Measurements from ENCODE around the gene TMEM247. TPM values are rescaled to one million over a fixed set of nuclear protein-coding genes. Genes with fewer than 3 reads are reported as not detected.
"Not testable (repeated sequence)": the region's sequence is repeated elsewhere in the genome, so short reads cannot be mapped to it uniquely, and the experiment has no call there.

TMEM247 gene
- total RNA-seq, 1 experiment from 2014 or later, result not detected

GRCh38 chr2:46449700-46450099 lies 29.7 kb upstream of the TMEM247 start:
- in situ Hi-C loops (cut with HindIII; ENCODE audit: low pct_unique_long_range_greater_than_20kb, low sequenced_read_pairs), result loop anchor here (10.0 kb wide), 1 partner anchor 195 kb away; no protein-coding TSS in a partner anchor
- DNase-seq (ENCODE audit: low read depth, low spot score), result no peak

GRCh38 chr2:46451131-46451711 lies 28.1 kb upstream of the TMEM247 start:
- in situ Hi-C loops (cut with HindIII; ENCODE audit: low pct_unique_long_range_greater_than_20kb, low sequenced_read_pairs), result loop anchor here (10.0 kb wide), 1 partner anchor 196 kb away; no protein-coding TSS in a partner anchor
- no peak for DNase-seq (ENCODE audit: low read depth, low spot score)

GRCh38 chr2:46456789-46457188 lies 22.6 kb upstream of the TMEM247 start:
- in situ Hi-C loops (cut with HindIII; ENCODE audit: low pct_unique_long_range_greater_than_20kb, low sequenced_read_pairs), result loop anchor here (10.0 kb wide), 1 partner anchor 202 kb away; no protein-coding TSS in a partner anchor
- no peak for DNase-seq (ENCODE audit: low read depth, low spot score)

GRCh38 chr2:46458763-46459500 lies 20.4 kb upstream of the TMEM247 start:
- in situ Hi-C loops (cut with HindIII; ENCODE audit: low pct_unique_long_range_greater_than_20kb, low sequenced_read_pairs), result loop anchor here (10.0 kb wide), 1 partner anchor 204 kb away; no protein-coding TSS in a partner anchor
- DNase-seq (ENCODE audit: low read depth, low spot score), result no peak

GRCh38 chr2:46459694-46460093 lies 19.7 kb upstream of the TMEM247 start:
- in situ Hi-C loops (cut with HindIII; ENCODE audit: low pct_unique_long_range_greater_than_20kb, low sequenced_read_pairs), result loop anchor here (10.0 kb wide), 1 partner anchor 205 kb away; no protein-coding TSS in a partner anchor
- DNase-seq (ENCODE audit: low read depth, low spot score), result no peak

GRCh38 chr2:46460241-46460921 lies 19.0 kb upstream of the TMEM247 start:
- peak; percentile 83 for DNase-seq (ENCODE audit: low read depth, low spot score)

GRCh38 chr2:46461011-46461674 lies 18.2 kb upstream of the TMEM247 start:
- peak; percentile 78 for DNase-seq (ENCODE audit: low read depth, low spot score)
- in situ Hi-C loops (cut with HindIII; ENCODE audit: low pct_unique_long_range_greater_than_20kb, low sequenced_read_pairs), result no loop called here

More at GRCh38 chr2:46460241-46460921, 19.0 kb upstream of the TMEM247 start:
- in situ Hi-C loops (cut with HindIII; ENCODE audit: low pct_unique_long_range_greater_than_20kb, low sequenced_read_pairs), result no loop called here

- no peak for DNase-seq (ENCODE audit: low read depth, low spot score)
- in situ Hi-C loops (cut with HindIII; ENCODE audit: low pct_unique_long_range_greater_than_20kb, low sequenced_read_pairs), result no loop called here
These were observed 17.6 kb upstream of the TMEM247 start for GRCh38 chr2:46461709-46462171.

- in situ Hi-C loops (cut with HindIII; ENCODE audit: low pct_unique_long_range_greater_than_20kb, low sequenced_read_pairs), result no loop called here
- DNase-seq (ENCODE audit: low read depth, low spot score), result no peak
These were observed 16.4 kb upstream of the TMEM247 start for GRCh38 chr2:46462936-46463335.

- in situ Hi-C loops (cut with HindIII; ENCODE audit: low pct_unique_long_range_greater_than_20kb, low sequenced_read_pairs), result no loop called here
- no peak for DNase-seq (ENCODE audit: low read depth, low spot score)
These were observed 10.2 kb upstream of the TMEM247 start for GRCh38 chr2:46469116-46469515.

- in situ Hi-C loops (cut with HindIII; ENCODE audit: low pct_unique_long_range_greater_than_20kb, low sequenced_read_pairs), result no loop called here
- DNase-seq (ENCODE audit: low read depth, low spot score), result no peak
These were observed 9.7 kb upstream of the TMEM247 start for GRCh38 chr2:46469700-46470099.

- in situ Hi-C loops (cut with HindIII; ENCODE audit: low pct_unique_long_range_greater_than_20kb, low sequenced_read_pairs), result no loop called here
- DNase-seq (ENCODE audit: low read depth, low spot score), result no peak
These were observed 9.2 kb upstream of the TMEM247 start for GRCh38 chr2:46470114-46470628.

- in situ Hi-C loops (cut with HindIII; ENCODE audit: low pct_unique_long_range_greater_than_20kb, low sequenced_read_pairs), result no loop called here
- no peak for DNase-seq (ENCODE audit: low read depth, low spot score)
These were observed 8.3 kb upstream of the TMEM247 start for GRCh38 chr2:46471019-46471583.

GRCh38 chr2:46471697-46472096 lies 7.7 kb upstream of the TMEM247 start:
- in situ Hi-C loops (cut with HindIII; ENCODE audit: low pct_unique_long_range_greater_than_20kb, low sequenced_read_pairs), result no loop called here
- no peak for DNase-seq (ENCODE audit: low read depth, low spot score)

- in situ Hi-C loops (cut with HindIII; ENCODE audit: low pct_unique_long_range_greater_than_20kb, low sequenced_read_pairs); DNase-seq (ENCODE audit: low read depth, low spot score): not testable (repeated sequence)
These were observed 7.2 kb upstream of the TMEM247 start for GRCh38 chr2:46472165-46472564.

GRCh38 chr2:46477462-46477861 lies 1.9 kb upstream of the TMEM247 start:
- in situ Hi-C loops (cut with HindIII; ENCODE audit: low pct_unique_long_range_greater_than_20kb, low sequenced_read_pairs); DNase-seq (ENCODE audit: low read depth, low spot score): not testable (repeated sequence)

- in situ Hi-C loops (cut with HindIII; ENCODE audit: low pct_unique_long_range_greater_than_20kb, low sequenced_read_pairs), result no loop called here
- DNase-seq (ENCODE audit: low read depth, low spot score), result no peak
These were observed 1.4 kb upstream of the TMEM247 start for GRCh38 chr2:46477925-46478324.

Measured in SK-MEL-5 (cell line).